OCI-LY3 (cell line): Measurements from ENCODE around the gene DNAJC17.

Experiments
- EZH2phosphoT487 ChIP-seq: fragments of 200-600 bp; shearing (Covaris generic); IDR thresholded peaks from 2 replicates; pipeline ENCODE4 v1.6.1; 2018; ENCODE audit warnings: antibody characterized with exemption, mixed run types, low read depth
- TF ChIP-seq, protein P1 (sequence below): fragments of 200-600, 300-600 bp; sonication (generic); IDR thresholded peaks from 2 replicates; pipeline ENCODE4 v1.5.1; 2014; ENCODE audit warnings: antibody characterized with exemption, low read length, low read depth

DNA sequence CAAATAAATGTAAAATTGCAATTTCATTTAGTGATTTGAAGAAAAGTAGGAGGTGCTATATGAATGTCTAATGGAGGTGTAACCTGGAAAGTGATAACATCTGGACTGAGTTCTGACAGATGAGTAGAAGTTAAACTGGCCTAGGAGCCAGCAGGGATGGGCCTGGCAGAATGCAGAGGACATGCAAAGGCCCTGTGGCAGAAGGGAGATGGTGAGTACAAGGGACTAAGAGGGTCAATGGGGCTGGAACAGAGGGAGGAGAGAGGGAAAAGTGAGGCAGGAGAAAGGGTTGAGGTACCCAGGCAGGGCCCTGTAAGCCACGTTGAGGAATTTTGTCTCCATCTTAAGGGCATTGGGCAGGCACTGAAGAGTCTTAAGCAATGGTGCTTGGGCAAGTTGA lies 24.6 kb upstream of the DNAJC17 start:
- TF ChIP-seq, protein P1, sequence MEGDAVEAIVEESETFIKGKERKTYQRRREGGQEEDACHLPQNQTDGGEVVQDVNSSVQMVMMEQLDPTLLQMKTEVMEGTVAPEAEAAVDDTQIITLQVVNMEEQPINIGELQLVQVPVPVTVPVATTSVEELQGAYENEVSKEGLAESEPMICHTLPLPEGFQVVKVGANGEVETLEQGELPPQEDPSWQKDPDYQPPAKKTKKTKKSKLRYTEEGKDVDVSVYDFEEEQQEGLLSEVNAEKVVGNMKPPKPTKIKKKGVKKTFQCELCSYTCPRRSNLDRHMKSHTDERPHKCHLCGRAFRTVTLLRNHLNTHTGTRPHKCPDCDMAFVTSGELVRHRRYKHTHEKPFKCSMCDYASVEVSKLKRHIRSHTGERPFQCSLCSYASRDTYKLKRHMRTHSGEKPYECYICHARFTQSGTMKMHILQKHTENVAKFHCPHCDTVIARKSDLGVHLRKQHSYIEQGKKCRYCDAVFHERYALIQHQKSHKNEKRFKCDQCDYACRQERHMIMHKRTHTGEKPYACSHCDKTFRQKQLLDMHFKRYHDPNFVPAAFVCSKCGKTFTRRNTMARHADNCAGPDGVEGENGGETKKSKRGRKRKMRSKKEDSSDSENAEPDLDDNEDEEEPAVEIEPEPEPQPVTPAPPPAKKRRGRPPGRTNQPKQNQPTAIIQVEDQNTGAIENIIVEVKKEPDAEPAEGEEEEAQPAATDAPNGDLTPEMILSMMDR: no peak
- TF ChIP-seq EZH2phosphoT487: no peak
